Activated T-helper 9 cell treated with anti-CD3 and anti-CD28 coated beads, Interleukin-2, amount 50 U/mL, for 16 hours (primary cell): Measurements from ENCODE around the gene NTSR1.
"Not testable (repeated sequence)": the region's sequence is repeated elsewhere in the genome, so short reads cannot be mapped to it uniquely, and the experiment has no call there.

Source experiments
- DNase-seq: peaks from one replicate; pipeline ENCODE4 v3.0.0-alpha.2; 2020; ENCODE audit warnings: low read depth

The NTSR1 gene

DNA sequence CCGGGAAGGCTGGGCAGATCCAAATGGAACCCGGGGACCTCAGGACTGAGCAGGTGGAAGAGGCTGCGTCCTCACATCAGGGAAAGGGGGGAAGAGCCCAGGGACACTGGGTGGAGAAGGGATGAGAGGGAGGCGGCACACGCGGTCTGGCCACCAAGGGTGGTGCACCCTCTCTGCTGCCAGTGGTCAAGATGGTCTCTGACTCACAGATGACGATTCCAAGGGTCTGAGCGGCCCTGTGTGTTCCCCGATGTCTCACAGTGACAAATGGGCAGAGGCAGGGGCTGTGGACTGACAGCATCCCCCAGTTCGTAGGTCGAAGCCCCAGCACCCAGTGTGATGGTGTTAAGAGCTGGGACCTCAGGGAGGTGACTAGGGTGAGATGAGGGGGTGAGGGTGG lies 34.3 kb upstream of the NTSR1 start:
- DNase-seq = no peak

GRCh38 chr20:62675156-62675876 lies 33.3 kb upstream of the NTSR1 start:
- no peak for DNase-seq

DNA sequence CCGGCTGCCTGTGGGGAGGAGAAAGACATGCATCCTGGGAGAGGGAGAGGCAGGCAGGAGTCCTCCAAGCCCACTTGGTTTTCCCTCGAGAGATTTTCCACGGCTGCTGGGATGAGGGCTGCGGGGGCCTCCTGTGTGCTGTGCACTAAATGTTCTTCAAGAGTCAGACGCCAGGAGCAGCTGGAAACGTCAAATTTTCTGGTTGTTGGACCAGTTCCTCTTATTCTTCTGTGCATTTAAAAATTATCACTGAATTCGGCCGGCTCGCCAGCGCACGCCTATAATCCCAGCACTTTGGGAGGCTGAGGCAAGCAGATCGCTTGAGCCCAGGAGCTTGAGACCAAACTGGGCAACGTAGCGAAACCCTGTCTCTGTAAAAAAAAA lies 32.8 kb upstream of the NTSR1 start:
- DNase-seq = no peak

GRCh38 chr20:62676976-62677375 lies 31.7 kb upstream of the NTSR1 start:
- DNase-seq = no peak

DNA sequence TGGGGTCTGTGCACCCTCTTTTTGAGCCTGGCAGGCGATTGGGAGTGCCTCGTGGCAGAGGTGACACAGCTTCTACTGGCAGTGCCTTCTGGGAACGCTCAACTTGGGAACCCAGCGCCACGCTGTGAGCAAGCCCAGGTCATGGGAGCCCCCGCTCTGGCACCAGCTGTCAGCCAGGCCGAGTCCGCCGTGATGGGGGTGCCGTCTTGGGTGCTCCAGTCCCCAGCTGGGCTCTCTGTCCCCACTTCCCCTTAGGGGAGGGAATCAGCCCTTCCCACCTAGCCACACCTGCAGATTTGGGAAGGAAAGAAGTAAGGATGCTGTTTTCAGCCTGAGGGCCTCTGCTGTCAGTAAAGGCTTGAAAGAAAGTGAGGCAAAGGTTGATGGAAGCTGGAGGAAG lies 31.0 kb upstream of the NTSR1 start:
- DNase-seq = no peak

GRCh38 chr20:62678553-62678952 lies 30.1 kb upstream of the NTSR1 start:
- DNase-seq = no peak

DNA sequence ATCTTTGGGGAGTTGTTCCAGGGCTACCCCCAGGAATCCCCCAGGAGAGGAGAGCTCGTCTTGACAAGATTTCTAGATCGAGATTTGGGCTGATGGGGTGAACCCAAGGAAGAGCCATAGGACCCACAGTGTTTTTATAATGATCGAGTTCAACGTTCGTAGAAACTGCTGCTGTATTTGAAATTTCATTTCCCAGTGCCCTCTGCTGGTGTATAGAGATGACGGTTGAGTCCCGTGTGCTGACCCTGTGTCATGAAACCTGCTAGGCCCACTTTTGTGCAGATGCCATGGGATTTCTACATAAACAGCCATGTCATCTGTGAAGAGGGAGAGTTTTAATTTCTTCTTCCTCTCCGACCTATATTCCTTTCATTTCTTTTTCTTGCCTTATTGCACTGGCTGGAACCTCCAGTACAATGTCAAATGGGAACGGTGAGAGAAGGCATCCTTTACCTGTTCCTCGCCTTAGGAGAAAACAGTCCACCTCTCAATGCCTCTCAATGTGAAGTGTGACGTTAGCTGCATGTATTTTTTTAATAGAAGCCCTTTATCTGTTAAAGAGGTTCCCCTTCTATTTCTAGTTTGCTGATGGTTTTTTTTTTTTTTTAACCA lies 28.6 kb upstream of the NTSR1 start:
- no peak for DNase-seq

GRCh38 chr20:62682912-62683517 lies 25.6 kb upstream of the NTSR1 start:
- no peak for DNase-seq

GRCh38 chr20:62683660-62684322 lies 24.8 kb upstream of the NTSR1 start:
- not testable (repeated sequence) for DNase-seq

GRCh38 chr20:62684981-62685380 lies 23.7 kb upstream of the NTSR1 start:
- no peak for DNase-seq

- DNase-seq = no peak
These were observed 22.7 kb upstream of the NTSR1 start for GRCh38 chr20:62685781-62686555.

DNA sequence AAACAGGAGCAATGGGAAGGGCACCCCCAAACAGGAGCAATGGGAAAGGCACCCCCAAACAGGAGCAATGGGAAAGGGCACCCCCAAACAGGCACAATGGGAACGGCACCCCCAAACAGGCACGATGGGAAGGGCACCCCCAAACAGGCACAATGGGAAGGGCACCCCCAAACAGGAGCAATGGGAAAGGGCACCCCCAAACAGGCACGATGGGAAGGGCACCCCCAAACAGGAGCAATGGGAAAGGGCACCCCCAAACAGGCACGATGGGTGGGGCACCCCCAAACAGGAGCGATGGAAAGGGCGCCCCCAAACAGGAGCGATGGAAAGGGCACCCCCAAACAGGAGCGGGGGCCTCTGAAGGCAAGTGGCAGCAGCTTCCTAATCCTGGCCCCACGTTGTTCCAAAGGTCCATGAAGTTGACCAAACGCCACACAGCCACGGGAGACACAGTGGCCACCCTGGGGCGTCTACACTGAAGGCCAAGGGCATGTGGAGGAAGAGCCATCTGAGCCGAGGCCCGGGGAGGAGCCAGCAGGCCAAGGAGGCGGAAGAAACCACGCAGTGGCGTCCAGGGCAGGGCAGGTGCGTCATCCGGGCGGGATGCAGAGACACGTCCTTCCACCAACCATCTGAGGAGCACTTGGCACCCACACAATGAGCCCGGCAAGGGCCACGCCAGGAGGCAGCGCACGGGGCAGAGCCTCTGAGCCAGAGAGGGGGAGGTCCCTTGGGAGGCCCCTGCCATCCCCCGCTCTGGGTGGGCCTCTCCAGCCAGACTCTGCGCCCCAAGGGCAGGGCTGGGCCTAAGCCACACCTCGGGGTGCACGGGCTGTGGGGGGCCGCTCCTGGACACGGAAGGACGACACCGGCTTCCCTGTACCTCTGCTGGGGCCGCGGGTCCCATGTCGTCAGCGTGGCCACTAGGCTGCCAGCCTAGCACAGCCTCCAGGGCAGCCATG lies 21.5 kb upstream of the NTSR1 start:
- no peak for DNase-seq

DNA sequence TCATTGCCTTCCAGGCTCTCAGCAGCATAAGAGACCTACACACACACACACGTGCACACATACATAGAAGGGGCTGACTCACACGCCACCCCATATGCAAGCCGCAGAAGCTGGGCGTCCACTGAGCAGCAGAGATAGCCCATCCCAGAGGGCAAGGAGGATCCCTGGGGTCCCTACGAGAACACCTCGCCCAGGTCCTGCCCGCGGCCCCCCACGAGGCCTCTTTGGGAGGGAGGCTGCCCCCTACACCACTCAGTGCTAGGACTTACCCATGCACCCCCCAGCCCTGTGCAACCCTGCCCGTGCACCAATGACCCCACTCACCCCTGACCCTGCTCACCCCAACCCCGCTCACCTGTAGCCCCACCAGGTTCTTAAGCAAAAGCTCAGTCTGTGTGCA lies 20.6 kb upstream of the NTSR1 start:
- no peak for DNase-seq

DNA sequence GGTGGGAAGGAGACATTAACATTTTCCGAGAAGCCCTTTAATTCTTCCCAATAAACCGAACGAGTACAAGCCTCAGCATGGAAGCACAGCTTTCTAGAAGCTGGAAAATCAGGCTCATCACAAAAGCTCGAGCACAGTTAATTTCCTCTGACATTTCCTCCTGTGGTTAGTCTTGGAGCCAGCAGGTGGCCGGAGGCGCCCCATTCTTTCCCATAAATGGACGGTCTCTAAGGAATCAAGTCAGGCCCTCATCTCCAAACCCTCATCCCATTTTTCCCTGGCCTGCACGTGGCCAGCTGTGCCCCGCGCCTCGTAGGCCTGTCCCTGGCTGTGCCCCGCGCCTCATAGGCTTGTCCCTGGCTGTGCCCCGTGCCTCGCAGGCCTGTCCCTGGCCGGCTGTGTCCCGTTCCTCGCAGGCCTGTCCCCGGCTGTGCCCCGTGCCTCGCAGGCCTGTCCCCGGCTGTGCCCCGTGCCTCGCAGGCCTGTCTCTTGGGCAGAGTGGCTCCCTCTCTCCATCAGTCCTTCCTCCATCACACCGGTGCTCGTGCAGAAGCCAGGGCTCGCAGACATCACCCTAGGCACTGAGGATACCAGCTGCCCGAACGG lies 19.7 kb upstream of the NTSR1 start:
- no peak for DNase-seq

GRCh38 chr20:62689861-62690260 lies 18.8 kb upstream of the NTSR1 start:
- DNase-seq = no peak

GRCh38 chr20:62690261-62690820 lies 18.3 kb upstream of the NTSR1 start:
- no peak for DNase-seq

- no peak for DNase-seq
These were observed 17.1 kb upstream of the NTSR1 start for GRCh38 chr20:62691487-62691886.

- DNase-seq = no peak
These were observed 16.5 kb upstream of the NTSR1 start for GRCh38 chr20:62692176-62692575.

DNA sequence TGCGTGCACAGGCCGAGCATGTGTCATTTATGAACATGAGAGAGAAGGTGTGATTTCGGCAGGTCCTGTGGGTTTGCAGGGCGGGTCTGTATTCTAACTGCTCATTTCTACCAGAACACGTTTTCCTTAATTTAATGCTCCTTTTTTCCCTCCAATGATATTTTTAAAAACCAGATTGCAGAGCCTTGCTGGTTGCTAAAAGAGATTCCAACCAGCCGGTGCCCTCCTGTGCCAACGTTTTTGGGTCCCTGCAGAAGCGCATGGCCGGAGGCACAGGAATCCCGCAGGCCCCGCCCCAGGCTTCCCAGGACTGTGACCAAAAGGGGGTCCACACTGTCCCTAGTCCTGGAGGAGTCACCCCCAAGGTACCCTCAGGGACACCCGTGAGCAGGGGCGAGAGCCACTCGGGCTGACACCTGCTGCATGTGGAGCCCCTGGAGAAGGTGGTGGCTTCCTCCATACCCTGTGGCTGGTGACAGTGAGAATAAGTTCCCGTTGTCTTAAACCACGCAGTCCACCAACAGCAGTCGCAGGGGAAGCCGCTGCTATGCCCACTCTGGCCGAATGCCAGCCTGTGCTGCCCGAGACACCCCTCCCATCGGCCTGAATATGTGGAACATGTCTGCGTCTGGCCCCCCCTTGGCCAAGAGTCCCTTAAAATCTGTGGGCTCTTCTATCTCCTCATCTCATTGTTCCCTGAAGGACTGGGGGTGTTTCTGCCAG lies 15.7 kb upstream of the NTSR1 start:
- no peak for DNase-seq

DNA sequence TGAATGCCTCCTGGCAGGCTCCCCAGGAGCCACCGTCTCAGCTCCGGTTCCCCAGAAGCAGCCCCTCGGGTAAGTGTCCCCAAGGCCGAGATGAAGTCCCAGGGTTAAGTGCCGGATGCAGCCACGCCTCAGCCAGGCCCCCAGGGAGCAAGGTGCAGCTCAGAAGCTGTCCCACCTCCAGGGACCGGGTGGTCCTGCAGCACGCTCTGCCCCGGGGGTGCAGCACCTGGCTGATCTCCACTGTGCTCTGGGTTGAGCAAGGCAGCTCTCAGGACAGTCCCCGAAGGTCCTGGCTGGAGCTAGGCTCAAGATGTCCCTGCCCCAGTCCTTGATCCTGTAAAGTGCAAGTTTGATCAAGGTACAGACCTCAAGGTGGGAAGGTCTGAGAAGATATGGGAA lies 15.1 kb upstream of the NTSR1 start:
- DNase-seq = no peak
